AG09309 (cell line): Measurements from ENCODE around the gene PLS1.

Source experiments
- DNase-seq: peaks from one replicate; pipeline ENCODE4 v3.0.0-alpha.2; 2010; ENCODE audit warnings: low read depth
- H3K4me3 ChIP-seq: 2 replicates; pipeline ENCODE4 v1.5.1; 2011; ENCODE audit warnings: mild to moderate bottlenecking, low read depth, low read length, moderate library complexity; ENCODE audit not compliant: control insufficient read depth
- CTCF ChIP-seq: IDR thresholded peaks from 2 replicates; pipeline ENCODE4 v1.5.1; 2011; ENCODE audit warnings: mild to moderate bottlenecking, low read depth, low read length, inconsistent platforms; ENCODE audit not compliant: insufficient read depth, control insufficient read depth; ENCODE audit errors: missing control alignments

PLS1 gene

GRCh38 chr3:142623194-142623593, 27.0 kb downstream of the PLS1 start:
- TF ChIP-seq CTCF = no peak
- no peak for DNase-seq
- no peak overlapping the region for H3K4me3 ChIP-seq

- TF ChIP-seq CTCF = no peak
- no peak for DNase-seq
- H3K4me3 ChIP-seq = no peak overlapping the region
Measured at GRCh38 chr3:142624341-142625152, 28.4 kb downstream of the PLS1 start.

GRCh38 chr3:142625153-142625440, 28.9 kb downstream of the PLS1 start:
- no peak for TF ChIP-seq CTCF
- H3K4me3 ChIP-seq = no peak overlapping the region
- DNase-seq = no peak

GRCh38 chr3:142626971-142627370, 30.8 kb downstream of the PLS1 start:
- no peak for TF ChIP-seq CTCF
- DNase-seq = no peak
- H3K4me3 ChIP-seq = no peak overlapping the region

- TF ChIP-seq CTCF = no peak
- no peak for DNase-seq
- H3K4me3 ChIP-seq = no peak overlapping the region
Measured at GRCh38 chr3:142628801-142629200, 32.6 kb downstream of the PLS1 start.

- H3K4me3 ChIP-seq = no peak overlapping the region
- TF ChIP-seq CTCF = no peak
- no peak for DNase-seq
Measured at GRCh38 chr3:142633073-142633472, 36.9 kb downstream of the PLS1 start.
